IMR-90 (cell line): ENCODE results near the gene SLC25A34. TPM values are rescaled to one million over a fixed set of nuclear protein-coding genes. Genes with fewer than 3 reads are reported as not detected.

Experiments used
- ATAC-seq: fragments of 200-7000 bp; cut with Tn5 transposase; 2 replicates; pipeline ENCODE4 v1.9.1; 2020; ENCODE audit warnings: low read depth, mild to moderate bottlenecking, moderate library complexity
- BruUV-seq: library from RNA; stranded (reverse); fragments of 400-500 nt; replicated peaks from 2 replicates; lab custom pipeline; 2021; lab: Mats Ljungman, UMichigan
- CTCF ChIA-PET: fragments of 300-600 bp; formaldehyde crosslinking; extraction: SDS; loops from one replicate; lab custom pipeline; 2021; ENCODE audit warnings: antibody characterized with exemption; lab: Yijun Ruan, JAX
- POLR2A ChIA-PET: fragments of 300-600 bp; sonication (Branson Sonifier 250); formaldehyde crosslinking; loops from one replicate; lab custom pipeline; 2022; ENCODE audit warnings: antibody characterized with exemption; ENCODE audit not compliant: unreplicated experiment; lab: Charles Lee
- DNase-seq: peaks from one replicate; pipeline ENCODE4 v3.0.0; 2013
- H2AFZ ChIP-seq: replicated peaks from 2 replicates; pipeline ENCODE3; 2013; ENCODE audit warnings: low read length, mild to moderate bottlenecking; ENCODE audit not compliant: poor library complexity
- H2AK5ac ChIP-seq: 2 replicates; pipeline ENCODE4 v1.6.1; 2013; ENCODE audit warnings: low read depth, low read length, inconsistent platforms
- H2AK9ac ChIP-seq: replicated peaks from 2 replicates; pipeline ENCODE3; 2013; ENCODE audit warnings: mild to moderate bottlenecking, low read depth, low read length, moderate library complexity; ENCODE audit not compliant: poor library complexity
- H2BK120ac ChIP-seq: 2 replicates; pipeline ENCODE4 v1.6.1; 2013; ENCODE audit warnings: low read depth, low read length, inconsistent platforms
- H2BK15ac ChIP-seq: 3 replicates; pipeline ENCODE4 v1.6.1; 2013; ENCODE audit warnings: low read depth, low read length, inconsistent platforms
- H2BK20ac ChIP-seq: 2 replicates; pipeline ENCODE4 v1.6.1; 2013; ENCODE audit warnings: low read depth, mild to moderate bottlenecking, inconsistent platforms, low read length, moderate library complexity
- H2BK5ac ChIP-seq: 2 replicates; pipeline ENCODE4 v1.6.1; 2013; ENCODE audit warnings: mild to moderate bottlenecking, low read depth, low read length, inconsistent platforms; ENCODE audit not compliant: poor library complexity, severe bottlenecking
- H3K14ac ChIP-seq: replicated peaks from 2 replicates; pipeline ENCODE4 v1.6.1; 2013; ENCODE audit warnings: low read depth, low read length, inconsistent platforms
- H3K18ac ChIP-seq: 2 replicates; pipeline ENCODE4 v1.6.1; 2013; ENCODE audit warnings: low read depth, low read length, control low read depth
- H3K23ac ChIP-seq: 2 replicates; pipeline ENCODE4 v1.6.1; 2013; ENCODE audit warnings: low read depth, low read length, inconsistent platforms
- H3K27ac ChIP-seq: 2 replicates; pipeline ENCODE4 v1.5.1; 2013; ENCODE audit warnings: mild to moderate bottlenecking, control low read depth, low read length; ENCODE audit not compliant: insufficient read depth
- H3K27me3 ChIP-seq: 2 replicates; pipeline ENCODE4 v1.6.1; 2013; ENCODE audit warnings: low read length; ENCODE audit not compliant: control insufficient read depth, insufficient read depth
- H3K36me3 ChIP-seq: 2 replicates; pipeline ENCODE4 v1.6.1; 2013; ENCODE audit warnings: low read length, mixed read lengths; ENCODE audit not compliant: control insufficient read depth, insufficient read depth
- H3K4ac ChIP-seq: 2 replicates; pipeline ENCODE4 v1.6.1; 2013; ENCODE audit warnings: low read depth, low read length, inconsistent platforms
- H3K4me1 ChIP-seq: 2 replicates; pipeline ENCODE4 v1.6.1; 2013; ENCODE audit warnings: low read length, mixed read lengths; ENCODE audit not compliant: control insufficient read depth, insufficient read depth
- H3K4me2 ChIP-seq: 2 replicates; pipeline ENCODE4 v1.6.1; 2013; ENCODE audit warnings: low read depth, mild to moderate bottlenecking, control low read depth, low read length, moderate library complexity
- H3K4me3 ChIP-seq: 2 replicates; pipeline ENCODE4 v1.5.1; 2013; ENCODE audit warnings: low read depth, mild to moderate bottlenecking, control low read depth, low read length, moderate library complexity; ENCODE audit not compliant: insufficient read depth
- H3K56ac ChIP-seq: 2 replicates; pipeline ENCODE4 v1.6.1; 2013; ENCODE audit warnings: low read length, inconsistent platforms; ENCODE audit not compliant: insufficient read depth; ENCODE audit errors: extremely low read depth
- H3K79me1 ChIP-seq, 2 experiments: 2 replicates each; pipeline ENCODE4 v1.6.1; 2013; ENCODE audit warnings: low read length in 2 of 2, inconsistent platforms in 1 of 2, low read depth in 1 of 2
- H3K9ac ChIP-seq: 2 replicates; pipeline ENCODE4 v1.6.1; 2013; ENCODE audit warnings: low read depth, low read length, control low read depth
- H3K9me1 ChIP-seq: 2 replicates; pipeline ENCODE4 v1.6.1; 2013; ENCODE audit warnings: low read length, inconsistent platforms; ENCODE audit not compliant: insufficient read depth
- H3K9me3 ChIP-seq: 2 replicates; pipeline ENCODE4 v1.6.1; 2013; ENCODE audit warnings: low read length; ENCODE audit not compliant: control insufficient read depth, insufficient read depth
- H4K20me1 ChIP-seq: 2 replicates; pipeline ENCODE4 v1.6.1; 2013; ENCODE audit warnings: low read length, inconsistent platforms; ENCODE audit not compliant: insufficient read depth
- H4K5ac ChIP-seq: 2 replicates; pipeline ENCODE4 v1.6.1; 2013; ENCODE audit warnings: mild to moderate bottlenecking, low read depth, low read length, control low read depth
- H4K8ac ChIP-seq, 2 experiments: 2 replicates each; pipeline ENCODE4 v1.6.1; 2013; ENCODE audit warnings: low read depth in 2 of 2, low read length in 2 of 2, control low read depth in 1 of 2, inconsistent platforms in 1 of 2
- H4K91ac ChIP-seq: 2 replicates; pipeline ENCODE4 v1.6.1; 2013; ENCODE audit warnings: low read depth, low read length, inconsistent platforms; ENCODE audit not compliant: insufficient read depth
- CEBPB ChIP-seq: IDR thresholded peaks from 2 replicates; pipeline ENCODE4 v1.6.1; 2012; ENCODE audit warnings: low read depth, low read length, improper control_type of control experiment
- CTCF ChIP-seq: conservative IDR thresholded peaks from 2 replicates; pipeline ENCODE4 v1.5.1; 2012; ENCODE audit warnings: mild to moderate bottlenecking, low read depth, low read length, improper control_type of control experiment
- ELK1 ChIP-seq: fragments of 150-350 bp; IDR thresholded peaks from 2 replicates; pipeline ENCODE4 v1.6.1; 2016; ENCODE audit warnings: low read depth, mild to moderate bottlenecking, low read length, moderate library complexity, borderline replicate concordance
- FOS ChIP-seq: fragments of 150-350 bp; IDR thresholded peaks from 2 replicates; pipeline ENCODE4 v1.6.1; 2016; ENCODE audit warnings: low read depth, low read length
- MAFK ChIP-seq: IDR thresholded peaks from 2 replicates; pipeline ENCODE4 v1.6.1; 2012; ENCODE audit warnings: low read depth, low read length, improper control_type of control experiment
- MAZ ChIP-seq: IDR thresholded peaks from 2 replicates; pipeline ENCODE4 v1.6.1; 2012; ENCODE audit warnings: low read depth, mild to moderate bottlenecking, low read length, improper control_type of control experiment, moderate library complexity, borderline replicate concordance
- MXI1 ChIP-seq: IDR thresholded peaks from 2 replicates; pipeline ENCODE4 v1.6.1; 2012; ENCODE audit warnings: low read depth, mild to moderate bottlenecking, low read length, moderate library complexity, borderline replicate concordance
- NFE2L2 ChIP-seq: fragments of 150-350 bp; IDR thresholded peaks from 2 replicates; pipeline ENCODE4 v1.6.1; 2016; ENCODE audit warnings: low read depth, mild to moderate bottlenecking, low read length
- POLR2A ChIP-seq: IDR thresholded peaks from 2 replicates; pipeline ENCODE4 v1.6.1; 2012; ENCODE audit warnings: mild to moderate bottlenecking, low read depth, low read length
- RAD21 ChIP-seq: IDR thresholded peaks from 2 replicates; pipeline ENCODE4 v1.6.1; 2012; ENCODE audit warnings: low read length, improper control_type of control experiment
- RCOR1 ChIP-seq: IDR thresholded peaks from 2 replicates; pipeline ENCODE4 v1.6.1; 2012; ENCODE audit warnings: mild to moderate bottlenecking, low read length, improper control_type of control experiment; ENCODE audit not compliant: insufficient replicate concordance
- SMC3 ChIP-seq: fragments of 150-350 bp; IDR thresholded peaks from 2 replicates; pipeline ENCODE4 v1.6.1; 2016; ENCODE audit warnings: low read depth, mild to moderate bottlenecking, antibody characterized with exemption, low read length, moderate library complexity
- USF2 ChIP-seq: fragments of 150-350 bp; IDR thresholded peaks from 2 replicates; pipeline ENCODE4 v1.6.1; 2017; ENCODE audit warnings: mild to moderate bottlenecking, antibody characterized with exemption, low read length, low read depth
- WGBS, 2 experiments: methylation state at CpG; one replicate each; pipeline versions ENCODE4 v1.1.5 to v1.1.7; 2013; ENCODE audit warnings: missing lambda C conversion rate in 2 of 2; ENCODE audit not compliant: insufficient read length in 1 of 2; ENCODE audit errors: extremely low coverage in 2 of 2; 5-methylcytosine and 5-hydroxymethylcytosine counted together
- dilution Hi-C: fragments of 300-500 bp; cut with HindIII; formaldehyde crosslinking; loops from one replicate; pipeline ENCODE4 v1.14.3; 2018; ENCODE audit warnings: low sequenced_read_pairs; ENCODE audit not compliant: unreplicated experiment
- in situ Hi-C: fragments of 300-500 bp; cut with MboI; formaldehyde crosslinking; loops from 3 replicates; pipeline ENCODE4 v1.14.3; 2019; ENCODE audit warnings: low sequenced_read_pairs, inconsistent platforms, mixed read lengths
- intact Hi-C: fragments of 100-400 bp; cut with micrococcal nuclease; formaldehyde crosslinking; loops from 2 replicates; pipeline ENCODE4 v1.10.0; 2022
- polyA plus RNA-seq, 3 experiments: library from polyadenylated mRNA; depleted of rRNA; stranded (reverse); fragments of >200 nt; gene quantifications; 2 replicates each; pipeline ENCODE4 v1.2.3, GENCODE V29; 2012; ENCODE audit warnings: low replicate concordance in 1 of 3
- total RNA-seq: library from RNA; depleted of rRNA; stranded (reverse); fragments of >200 nt; gene quantifications from 2 replicates; pipeline ENCODE4 v1.2.3, GENCODE V29; 2012

The SLC25A34 gene
- total and polyA plus RNA-seq, 2 of the 4 experiments (the other 2 are of a cell fraction), result under 0.01 to 0.72 TPM

GRCh38 chr1:15707239-15707925, 28.7 kb upstream of the SLC25A34 start:
- no peaks in the 10 kb centered on the region for H3K9me3 ChIP-seq
- H3K79me1 ChIP-seq, result peaks cover 49 to 75% of the 10 kb centered on the region in 2 experiments
- no peak overlapping the region for H3K4ac ChIP-seq
- H2BK15ac ChIP-seq, result no peak overlapping the region
- H2BK120ac ChIP-seq, result no peak overlapping the region
- peaks cover 4% of the 10 kb centered on the region; the same call in 1 of the 2 replicates for H3K36me3 ChIP-seq
- H3K23ac ChIP-seq, result no peak overlapping the region
- no peak overlapping the region for H3K4me2 ChIP-seq
- intact Hi-C loops, result no loop called here
- no peak overlapping the region for H2AK5ac ChIP-seq
- H3K18ac ChIP-seq, result no peak overlapping the region
- no peak overlapping the region for H3K14ac ChIP-seq
- peaks cover 14% of the 10 kb centered on the region; the same call in 1 of the 2 replicates for H3K4me1 ChIP-seq
- H3K27me3 ChIP-seq, result no peaks in the 10 kb centered on the region
- peaks cover 34% of the 10 kb centered on the region for H4K20me1 ChIP-seq
- no peak overlapping the region for H4K5ac ChIP-seq
- dilution Hi-C loops, result no loop called here
- no peak overlapping the region for H3K56ac ChIP-seq
- H2BK20ac ChIP-seq, result no peak overlapping the region
- ChIA-PET POLR2A (no interaction called here), CTCF (no interaction called here)
- in situ Hi-C loops, result no loop called here
- no CpG with 5 or more reads among the region's 8 CpGs for WGBS, 2 experiments
- H3K9ac ChIP-seq, result no peak overlapping the region
- no peak overlapping the region for H4K8ac ChIP-seq
- BruUV-seq, result no TSS peak
- H3K4me3 ChIP-seq, result no peak overlapping the region
- no peak overlapping the region for H2BK5ac ChIP-seq
- H2AK9ac ChIP-seq, result no peak overlapping the region
- no peak overlapping the region for H4K91ac ChIP-seq
- peaks cover 9% of the 10 kb centered on the region for H3K9me1 ChIP-seq
- no peak overlapping the region for H3K27ac ChIP-seq
- TF ChIP-seq MXI1 (no peak), NFE2L2 (no peak), MAZ (no peak), CEBPB (no peak), FOS (no peak), SMC3 (no peak), ELK1 (no peak), USF2 (no peak), RCOR1 (no peak), RAD21 (no peak), POLR2A (no peak), CTCF (no peak), MAFK (no peak)
- ATAC-seq (no peak), DNase-seq (no peak)
- H2AFZ ChIP-seq, result no peak overlapping the region
